GM23338 (cell line): Measurements from ENCODE around the gene CEACAM19.
A peak's percentile ranks its signal among the peaks of the same experiment; 100 is the strongest.

Experiments
- CREB1 ChIP-seq: fragments of 250-450 bp; sonication (Bioruptor Pico); IDR thresholded peaks from 2 replicates; pipeline ENCODE4 v1.5.0; 2020; ENCODE audit warnings: low read depth, mild to moderate bottlenecking, moderate library complexity
- EZH2 ChIP-seq: fragments of 200-600 bp; sonication (generic); IDR thresholded peaks from one replicate; pipeline ENCODE4 v1.8.0; 2017; ENCODE audit warnings: antibody characterized with exemption, mild to moderate bottlenecking, low read depth; ENCODE audit not compliant: unreplicated experiment
- EZH2phosphoT487 ChIP-seq: fragments of 200-600 bp; sonication (generic); IDR thresholded peaks from one replicate; pipeline ENCODE4 v1.8.1; 2018; ENCODE audit warnings: antibody characterized with exemption; ENCODE audit not compliant: unreplicated experiment
- JUNB ChIP-seq: IDR thresholded peaks from one replicate; pipeline ENCODE4 v1.6.1; 2016; ENCODE audit warnings: antibody characterized with exemption; ENCODE audit not compliant: unreplicated experiment
- NANOG ChIP-seq: IDR thresholded peaks from 2 replicates; pipeline ENCODE4 v1.6.1; 2016; ENCODE audit warnings: antibody characterized with exemption, borderline replicate concordance
- POLR2AphosphoS5 ChIP-seq: IDR thresholded peaks from 2 replicates; pipeline ENCODE4 v1.6.1; 2016; ENCODE audit warnings: antibody characterized with exemption, low read depth
- STAT1 ChIP-seq: IDR thresholded peaks from one replicate; pipeline ENCODE4 v1.6.1; 2016; ENCODE audit warnings: antibody characterized with exemption; ENCODE audit not compliant: unreplicated experiment
- ZNF114 ChIP-seq: fragments of 250-450 bp; sonication (Bioruptor Pico); IDR thresholded peaks from 2 replicates; pipeline ENCODE4 v1.5.0; 2020; ENCODE audit warnings: mild to moderate bottlenecking, moderate library complexity
- ZNF331 ChIP-seq: fragments of 250-450 bp; sonication (Bioruptor Pico); IDR thresholded peaks from 2 replicates; pipeline ENCODE4 v1.5.0; 2020; ENCODE audit warnings: low read depth, mild to moderate bottlenecking, moderate library complexity
- TF ChIP-seq, protein P1 (sequence below), 2 experiments: fragments of 200-600 bp in 1 of 2; sonication (generic) in 1 of 2; conservative IDR thresholded peaks; 2 replicates each; pipeline versions ENCODE4 v1.5.1 to v1.6.1; 2016 to 2017; ENCODE audit warnings: antibody characterized with exemption in 2 of 2, low read depth in 2 of 2, mild to moderate bottlenecking in 2 of 2, moderate library complexity in 1 of 2
- TF ChIP-seq, protein P2 (sequence below): IDR thresholded peaks from one replicate; pipeline ENCODE4 v1.6.1; 2018; ENCODE audit warnings: antibody characterized with exemption; ENCODE audit not compliant: unreplicated experiment
- TF ChIP-seq, protein P3 (sequence below): fragments of 250-450 bp; sonication (Bioruptor Pico); IDR thresholded peaks from 2 replicates; pipeline ENCODE4 v1.5.0; 2020; ENCODE audit warnings: mild to moderate bottlenecking, moderate library complexity
- TF ChIP-seq, protein P4 (sequence below): IDR thresholded peaks from 2 replicates; pipeline ENCODE4 v1.6.1; 2016; ENCODE audit warnings: antibody characterized with exemption

DNA sequence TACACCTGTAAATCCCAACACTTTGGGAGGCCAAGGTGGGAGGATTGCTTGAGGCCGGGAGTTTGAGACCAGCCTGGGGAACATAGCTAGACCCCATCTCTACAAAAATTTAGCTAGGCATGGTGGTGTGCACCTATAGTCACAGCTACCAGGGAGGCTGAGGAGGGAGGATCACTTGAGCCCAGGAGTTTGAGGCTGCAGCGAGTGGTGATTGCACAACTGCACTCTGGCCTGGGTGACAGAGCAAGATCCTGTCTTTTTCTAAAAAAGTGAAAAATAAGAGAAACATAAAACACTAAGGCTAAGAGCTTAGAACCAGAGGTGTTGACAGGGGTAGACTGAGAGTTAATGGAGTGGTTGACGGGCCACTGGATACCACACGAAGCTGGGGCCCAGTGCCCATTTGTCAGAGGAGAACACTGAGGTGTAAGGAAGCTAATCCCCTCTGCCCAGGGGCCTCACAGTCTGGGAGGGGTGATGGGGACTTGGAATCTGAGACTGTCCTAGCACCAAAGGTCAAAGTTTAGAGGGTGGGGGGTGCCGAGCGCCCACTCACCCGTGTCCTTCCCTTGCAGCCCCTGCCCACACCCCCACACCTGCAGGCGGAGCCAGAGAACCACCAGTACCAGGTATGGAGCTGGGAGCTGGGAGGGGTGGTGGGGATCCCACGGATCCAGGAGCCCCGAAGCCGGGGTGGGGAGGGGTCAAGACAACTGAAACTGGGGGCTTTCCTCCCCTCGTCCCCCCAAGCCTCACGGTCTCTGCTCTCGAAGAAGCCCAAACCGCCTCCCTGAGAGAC is 10.9 kb downstream of the CEACAM19 start:
- TF ChIP-seq, protein P1, sequence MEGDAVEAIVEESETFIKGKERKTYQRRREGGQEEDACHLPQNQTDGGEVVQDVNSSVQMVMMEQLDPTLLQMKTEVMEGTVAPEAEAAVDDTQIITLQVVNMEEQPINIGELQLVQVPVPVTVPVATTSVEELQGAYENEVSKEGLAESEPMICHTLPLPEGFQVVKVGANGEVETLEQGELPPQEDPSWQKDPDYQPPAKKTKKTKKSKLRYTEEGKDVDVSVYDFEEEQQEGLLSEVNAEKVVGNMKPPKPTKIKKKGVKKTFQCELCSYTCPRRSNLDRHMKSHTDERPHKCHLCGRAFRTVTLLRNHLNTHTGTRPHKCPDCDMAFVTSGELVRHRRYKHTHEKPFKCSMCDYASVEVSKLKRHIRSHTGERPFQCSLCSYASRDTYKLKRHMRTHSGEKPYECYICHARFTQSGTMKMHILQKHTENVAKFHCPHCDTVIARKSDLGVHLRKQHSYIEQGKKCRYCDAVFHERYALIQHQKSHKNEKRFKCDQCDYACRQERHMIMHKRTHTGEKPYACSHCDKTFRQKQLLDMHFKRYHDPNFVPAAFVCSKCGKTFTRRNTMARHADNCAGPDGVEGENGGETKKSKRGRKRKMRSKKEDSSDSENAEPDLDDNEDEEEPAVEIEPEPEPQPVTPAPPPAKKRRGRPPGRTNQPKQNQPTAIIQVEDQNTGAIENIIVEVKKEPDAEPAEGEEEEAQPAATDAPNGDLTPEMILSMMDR (conservative IDR thresholded peaks at IDR 0.05; ENCODE audit: low read depth in 2 of 2), result peak in 1 of 2 experiments; percentile 41; a peak in 2 of 4 replicates
- TF ChIP-seq, protein P2, sequence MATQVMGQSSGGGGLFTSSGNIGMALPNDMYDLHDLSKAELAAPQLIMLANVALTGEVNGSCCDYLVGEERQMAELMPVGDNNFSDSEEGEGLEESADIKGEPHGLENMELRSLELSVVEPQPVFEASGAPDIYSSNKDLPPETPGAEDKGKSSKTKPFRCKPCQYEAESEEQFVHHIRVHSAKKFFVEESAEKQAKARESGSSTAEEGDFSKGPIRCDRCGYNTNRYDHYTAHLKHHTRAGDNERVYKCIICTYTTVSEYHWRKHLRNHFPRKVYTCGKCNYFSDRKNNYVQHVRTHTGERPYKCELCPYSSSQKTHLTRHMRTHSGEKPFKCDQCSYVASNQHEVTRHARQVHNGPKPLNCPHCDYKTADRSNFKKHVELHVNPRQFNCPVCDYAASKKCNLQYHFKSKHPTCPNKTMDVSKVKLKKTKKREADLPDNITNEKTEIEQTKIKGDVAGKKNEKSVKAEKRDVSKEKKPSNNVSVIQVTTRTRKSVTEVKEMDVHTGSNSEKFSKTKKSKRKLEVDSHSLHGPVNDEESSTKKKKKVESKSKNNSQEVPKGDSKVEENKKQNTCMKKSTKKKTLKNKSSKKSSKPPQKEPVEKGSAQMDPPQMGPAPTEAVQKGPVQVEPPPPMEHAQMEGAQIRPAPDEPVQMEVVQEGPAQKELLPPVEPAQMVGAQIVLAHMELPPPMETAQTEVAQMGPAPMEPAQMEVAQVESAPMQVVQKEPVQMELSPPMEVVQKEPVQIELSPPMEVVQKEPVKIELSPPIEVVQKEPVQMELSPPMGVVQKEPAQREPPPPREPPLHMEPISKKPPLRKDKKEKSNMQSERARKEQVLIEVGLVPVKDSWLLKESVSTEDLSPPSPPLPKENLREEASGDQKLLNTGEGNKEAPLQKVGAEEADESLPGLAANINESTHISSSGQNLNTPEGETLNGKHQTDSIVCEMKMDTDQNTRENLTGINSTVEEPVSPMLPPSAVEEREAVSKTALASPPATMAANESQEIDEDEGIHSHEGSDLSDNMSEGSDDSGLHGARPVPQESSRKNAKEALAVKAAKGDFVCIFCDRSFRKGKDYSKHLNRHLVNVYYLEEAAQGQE, result no peak
- TF ChIP-seq EZH2, result no peak
- no peak for TF ChIP-seq NANOG
- no peak for TF ChIP-seq POLR2AphosphoS5
- no peak for TF ChIP-seq EZH2phosphoT487
- no peak for TF ChIP-seq CREB1 (CRISPR knock-in tag)
- TF ChIP-seq JUNB, result no peak
- TF ChIP-seq ZNF331, result no peak
- no peak for TF ChIP-seq ZNF114
- TF ChIP-seq, protein P3, sequence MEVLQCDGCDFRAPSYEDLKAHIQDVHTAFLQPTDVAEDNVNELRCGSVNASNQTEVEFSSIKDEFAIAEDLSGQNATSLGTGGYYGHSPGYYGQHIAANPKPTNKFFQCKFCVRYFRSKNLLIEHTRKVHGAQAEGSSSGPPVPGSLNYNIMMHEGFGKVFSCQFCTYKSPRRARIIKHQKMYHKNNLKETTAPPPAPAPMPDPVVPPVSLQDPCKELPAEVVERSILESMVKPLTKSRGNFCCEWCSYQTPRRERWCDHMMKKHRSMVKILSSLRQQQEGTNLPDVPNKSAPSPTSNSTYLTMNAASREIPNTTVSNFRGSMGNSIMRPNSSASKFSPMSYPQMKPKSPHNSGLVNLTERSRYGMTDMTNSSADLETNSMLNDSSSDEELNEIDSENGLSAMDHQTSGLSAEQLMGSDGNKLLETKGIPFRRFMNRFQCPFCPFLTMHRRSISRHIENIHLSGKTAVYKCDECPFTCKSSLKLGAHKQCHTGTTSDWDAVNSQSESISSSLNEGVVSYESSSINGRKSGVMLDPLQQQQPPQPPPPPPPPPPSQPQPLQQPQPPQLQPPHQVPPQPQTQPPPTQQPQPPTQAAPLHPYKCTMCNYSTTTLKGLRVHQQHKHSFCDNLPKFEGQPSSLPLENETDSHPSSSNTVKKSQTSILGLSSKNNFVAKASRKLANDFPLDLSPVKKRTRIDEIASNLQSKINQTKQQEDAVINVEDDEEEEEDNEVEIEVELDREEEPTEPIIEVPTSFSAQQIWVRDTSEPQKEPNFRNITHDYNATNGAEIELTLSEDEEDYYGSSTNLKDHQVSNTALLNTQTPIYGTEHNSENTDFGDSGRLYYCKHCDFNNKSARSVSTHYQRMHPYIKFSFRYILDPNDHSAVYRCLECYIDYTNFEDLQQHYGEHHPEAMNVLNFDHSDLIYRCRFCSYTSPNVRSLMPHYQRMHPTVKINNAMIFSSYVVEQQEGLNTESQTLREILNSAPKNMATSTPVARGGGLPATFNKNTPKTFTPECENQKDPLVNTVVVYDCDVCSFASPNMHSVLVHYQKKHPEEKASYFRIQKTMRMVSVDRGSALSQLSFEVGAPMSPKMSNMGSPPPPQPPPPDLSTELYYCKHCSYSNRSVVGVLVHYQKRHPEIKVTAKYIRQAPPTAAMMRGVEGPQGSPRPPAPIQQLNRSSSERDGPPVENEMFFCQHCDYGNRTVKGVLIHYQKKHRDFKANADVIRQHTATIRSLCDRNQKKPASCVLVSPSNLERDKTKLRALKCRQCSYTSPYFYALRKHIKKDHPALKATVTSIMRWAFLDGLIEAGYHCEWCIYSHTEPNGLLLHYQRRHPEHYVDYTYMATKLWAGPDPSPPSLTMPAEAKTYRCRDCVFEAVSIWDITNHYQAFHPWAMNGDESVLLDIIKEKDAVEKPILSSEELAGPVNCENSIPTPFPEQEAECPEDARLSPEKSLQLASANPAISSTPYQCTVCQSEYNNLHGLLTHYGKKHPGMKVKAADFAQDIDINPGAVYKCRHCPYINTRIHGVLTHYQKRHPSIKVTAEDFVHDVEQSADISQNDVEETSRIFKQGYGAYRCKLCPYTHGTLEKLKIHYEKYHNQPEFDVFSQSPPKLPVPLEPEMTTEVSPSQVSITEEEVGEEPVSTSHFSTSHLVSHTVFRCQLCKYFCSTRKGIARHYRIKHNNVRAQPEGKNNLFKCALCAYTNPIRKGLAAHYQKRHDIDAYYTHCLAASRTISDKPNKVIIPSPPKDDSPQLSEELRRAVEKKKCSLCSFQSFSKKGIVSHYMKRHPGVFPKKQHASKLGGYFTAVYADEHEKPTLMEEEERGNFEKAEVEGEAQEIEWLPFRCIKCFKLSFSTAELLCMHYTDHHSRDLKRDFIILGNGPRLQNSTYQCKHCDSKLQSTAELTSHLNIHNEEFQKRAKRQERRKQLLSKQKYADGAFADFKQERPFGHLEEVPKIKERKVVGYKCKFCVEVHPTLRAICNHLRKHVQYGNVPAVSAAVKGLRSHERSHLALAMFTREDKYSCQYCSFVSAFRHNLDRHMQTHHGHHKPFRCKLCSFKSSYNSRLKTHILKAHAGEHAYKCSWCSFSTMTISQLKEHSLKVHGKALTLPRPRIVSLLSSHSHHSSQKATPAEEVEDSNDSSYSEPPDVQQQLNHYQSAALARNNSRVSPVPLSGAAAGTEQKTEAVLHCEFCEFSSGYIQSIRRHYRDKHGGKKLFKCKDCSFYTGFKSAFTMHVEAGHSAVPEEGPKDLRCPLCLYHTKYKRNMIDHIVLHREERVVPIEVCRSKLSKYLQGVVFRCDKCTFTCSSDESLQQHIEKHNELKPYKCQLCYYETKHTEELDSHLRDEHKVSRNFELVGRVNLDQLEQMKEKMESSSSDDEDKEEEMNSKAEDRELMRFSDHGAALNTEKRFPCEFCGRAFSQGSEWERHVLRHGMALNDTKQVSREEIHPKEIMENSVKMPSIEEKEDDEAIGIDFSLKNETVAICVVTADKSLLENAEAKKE, result no peak
- TF ChIP-seq, protein P4, sequence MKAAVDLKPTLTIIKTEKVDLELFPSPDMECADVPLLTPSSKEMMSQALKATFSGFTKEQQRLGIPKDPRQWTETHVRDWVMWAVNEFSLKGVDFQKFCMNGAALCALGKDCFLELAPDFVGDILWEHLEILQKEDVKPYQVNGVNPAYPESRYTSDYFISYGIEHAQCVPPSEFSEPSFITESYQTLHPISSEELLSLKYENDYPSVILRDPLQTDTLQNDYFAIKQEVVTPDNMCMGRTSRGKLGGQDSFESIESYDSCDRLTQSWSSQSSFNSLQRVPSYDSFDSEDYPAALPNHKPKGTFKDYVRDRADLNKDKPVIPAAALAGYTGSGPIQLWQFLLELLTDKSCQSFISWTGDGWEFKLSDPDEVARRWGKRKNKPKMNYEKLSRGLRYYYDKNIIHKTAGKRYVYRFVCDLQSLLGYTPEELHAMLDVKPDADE, result no peak
- TF ChIP-seq STAT1, result no peak
